ENCODE results near the gene LIPG.

LIPG gene

DNA sequence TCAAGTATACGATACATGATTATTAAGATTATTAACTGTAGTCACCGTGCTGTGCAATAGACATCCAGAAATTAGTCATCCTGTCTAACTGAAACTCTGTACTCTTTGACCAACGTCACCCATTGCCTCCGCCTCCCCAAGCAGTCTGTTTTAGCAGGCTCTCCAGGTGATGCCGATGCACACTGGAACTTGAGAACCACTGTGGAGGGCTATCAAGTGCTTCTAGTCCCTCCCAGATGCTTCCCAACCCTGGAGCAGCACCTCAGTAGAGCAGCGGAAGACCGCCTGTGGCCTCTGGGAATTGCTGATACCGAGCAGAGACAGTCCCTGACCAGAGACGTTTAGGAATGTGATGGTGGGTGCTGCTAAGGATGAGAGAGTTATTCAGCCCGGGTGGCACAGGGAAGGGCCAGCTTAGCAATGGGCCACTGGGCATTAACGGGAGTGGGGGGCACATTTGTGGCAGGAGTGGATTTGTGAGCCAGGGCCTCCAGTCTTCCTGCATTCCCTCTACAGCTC lies 50.7 kb downstream of the LIPG start:
- no peak for DNase-seq (ENCODE audit: low spot score)

DNA sequence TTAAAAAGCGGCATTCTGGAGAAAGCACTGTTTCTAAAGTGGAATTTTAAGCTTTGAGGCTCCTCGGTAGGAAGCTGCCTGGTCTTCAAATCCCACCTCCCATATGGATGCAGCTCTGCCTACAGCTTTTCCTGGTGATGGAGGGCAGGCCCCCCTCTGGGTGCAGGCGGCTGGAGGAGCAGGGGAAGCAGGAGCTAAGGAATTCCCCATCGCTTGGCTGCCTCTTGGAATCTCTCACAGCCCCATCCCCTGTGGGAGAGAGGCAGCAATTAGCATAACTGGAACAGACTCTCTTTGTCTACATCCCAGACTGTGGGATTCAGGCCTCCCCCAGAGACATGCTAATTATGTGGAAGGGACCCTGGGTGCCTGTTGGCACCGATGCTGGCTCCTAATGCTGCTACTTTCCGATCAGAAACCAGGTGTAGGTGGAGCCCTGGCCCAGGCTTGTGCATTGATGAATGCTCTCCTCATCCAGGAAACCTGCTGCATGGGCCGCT lies 51.3 kb downstream of the LIPG start:
- no peak for DNase-seq (ENCODE audit: low spot score)

DNA sequence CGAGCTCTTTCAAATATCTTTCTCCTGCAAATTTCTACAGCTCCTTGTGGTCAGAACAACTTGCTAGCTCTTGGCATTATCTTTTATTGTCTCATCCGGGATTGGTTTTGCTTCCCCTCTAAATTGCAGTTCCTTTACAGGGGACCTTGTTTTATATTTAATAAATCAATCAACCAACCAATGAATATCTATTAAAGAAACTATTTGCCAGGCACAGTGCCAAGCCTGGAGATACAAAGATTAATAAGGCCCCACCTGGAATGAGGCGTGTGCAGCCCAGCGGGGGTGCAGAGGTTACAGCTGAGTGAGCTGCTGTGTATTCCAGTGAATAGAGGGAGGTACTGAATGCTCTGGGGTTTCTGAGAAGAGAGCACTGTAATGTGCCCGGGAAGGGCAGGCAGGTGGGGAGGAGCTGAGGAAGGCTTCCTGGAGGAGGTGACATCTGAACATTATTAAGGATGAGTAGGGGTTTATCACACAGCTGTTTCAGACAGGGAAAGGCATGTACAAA lies 51.8 kb downstream of the LIPG start:
- DNase-seq (ENCODE audit: low spot score): no peak

DNA sequence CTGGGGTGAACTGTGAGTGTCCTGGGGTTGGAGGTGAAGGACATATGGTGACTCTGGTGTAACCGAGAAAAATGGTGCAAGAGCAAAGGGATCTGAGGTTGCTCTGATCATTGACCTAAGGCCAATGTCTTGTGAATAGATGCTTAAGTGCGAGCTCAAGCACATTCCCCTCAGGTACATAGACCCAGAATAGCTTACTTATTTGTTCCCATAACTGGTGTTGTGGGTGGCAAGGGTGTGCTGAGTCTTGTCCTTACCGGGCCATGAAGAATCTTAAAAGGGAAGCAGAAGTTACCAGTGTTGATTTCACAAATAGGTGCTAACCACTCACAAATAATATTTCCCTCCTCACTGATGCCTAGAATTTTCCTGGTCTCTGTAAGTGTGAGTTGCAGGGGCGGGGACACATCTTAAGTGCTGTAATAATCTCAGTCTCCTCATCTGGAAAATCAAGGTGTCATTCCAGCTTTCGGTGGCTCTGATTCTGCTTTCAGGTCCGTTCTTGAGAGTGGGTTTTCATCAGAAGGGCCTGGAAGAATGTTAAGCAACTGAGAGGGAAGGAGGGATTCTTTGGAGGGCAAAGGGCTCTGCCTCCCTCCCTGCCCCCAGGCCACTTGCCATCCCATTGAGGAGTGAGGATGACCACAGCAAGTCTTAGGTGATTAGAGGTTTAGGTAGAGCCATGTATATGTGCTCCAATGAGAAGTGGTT lies 54.9 kb downstream of the LIPG start:
- no peak for DNase-seq (ENCODE audit: low spot score)

DNA sequence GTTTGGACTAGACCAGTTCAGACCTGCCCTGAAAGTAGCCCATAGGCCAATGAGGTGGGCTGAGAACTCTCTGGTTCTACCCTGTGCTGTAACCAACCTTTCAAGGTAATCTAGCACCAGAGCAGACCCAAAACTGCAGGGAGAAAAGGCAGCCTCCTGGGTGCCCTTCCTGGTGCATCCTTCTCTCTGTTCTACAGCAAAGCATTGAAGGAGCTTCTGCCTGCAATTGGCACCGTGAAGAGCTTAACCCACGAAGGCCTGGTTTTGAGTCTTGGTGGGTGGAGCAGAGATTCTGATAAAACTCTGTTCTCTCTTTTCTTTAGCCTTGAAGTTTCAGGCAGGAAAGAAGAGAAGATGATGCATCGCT lies 55.5 kb downstream of the LIPG start:
- DNase-seq (ENCODE audit: low spot score): no peak

DNA sequence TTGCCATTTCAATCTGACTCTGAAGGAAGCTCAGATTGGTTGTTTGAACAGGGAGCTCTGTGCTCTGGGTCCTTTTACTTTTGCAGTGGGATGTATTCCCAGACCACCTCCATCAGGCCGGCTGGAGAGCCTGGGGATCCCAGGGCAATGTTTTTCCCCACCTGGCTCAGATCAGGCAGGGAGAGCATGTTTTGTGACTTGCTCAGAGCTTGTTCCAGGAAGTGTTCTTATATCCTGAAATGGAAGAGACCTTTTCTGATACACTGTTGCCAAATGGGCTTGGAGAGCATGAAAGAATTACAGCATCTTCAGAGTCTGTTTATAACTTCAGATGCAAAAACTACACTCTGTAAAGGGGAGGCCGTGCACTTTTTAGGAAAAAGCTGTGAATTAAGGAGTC lies 56.0 kb downstream of the LIPG start:
- DNase-seq (ENCODE audit: low spot score): no peak

DNA sequence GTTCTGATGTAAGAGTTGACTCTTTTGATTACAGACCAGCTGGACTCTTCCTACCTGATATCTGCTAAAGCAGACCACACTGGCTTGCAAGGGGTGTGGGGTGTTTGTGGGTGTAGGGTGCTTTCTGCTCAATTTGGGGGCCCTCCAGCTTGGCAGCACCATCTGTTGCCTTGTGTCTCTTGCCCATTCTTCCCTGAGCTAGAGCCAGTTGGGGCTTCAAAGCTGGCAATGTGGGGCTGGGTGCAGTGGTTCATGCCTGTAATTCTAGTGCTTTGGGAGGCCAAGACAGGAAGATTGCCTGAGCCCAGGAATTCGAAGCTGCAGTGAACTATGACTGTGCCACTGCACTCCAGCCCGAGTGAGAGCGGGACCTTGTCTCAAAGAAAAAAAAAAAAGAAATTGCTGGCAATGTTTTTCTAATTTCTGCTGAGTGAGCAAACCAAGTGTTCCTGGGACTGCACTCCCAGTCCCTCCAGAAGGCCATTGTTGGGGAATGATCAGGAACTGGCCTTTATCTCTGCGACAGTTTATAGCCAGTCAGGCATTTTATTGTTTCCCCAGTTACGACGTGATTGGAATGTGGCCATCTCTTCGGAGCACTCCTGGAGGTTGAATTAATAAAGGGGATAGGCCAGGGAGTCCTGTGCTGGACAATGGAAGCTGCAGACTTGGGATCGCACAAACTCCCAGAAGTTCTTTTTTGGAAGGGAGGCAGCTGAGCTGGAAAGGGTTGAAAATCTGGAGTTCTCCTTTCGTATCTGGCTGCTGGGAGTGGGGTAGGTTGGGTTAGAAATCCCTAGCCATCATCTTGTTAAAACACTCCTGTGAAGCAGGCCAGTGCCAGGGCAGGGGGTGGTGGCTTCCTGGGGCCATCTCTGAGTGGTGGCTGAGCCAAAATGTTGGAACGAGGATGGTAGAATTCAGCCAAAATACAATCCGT lies 57.2 kb downstream of the LIPG start:
- no peak for DNase-seq (ENCODE audit: low spot score)

DNA sequence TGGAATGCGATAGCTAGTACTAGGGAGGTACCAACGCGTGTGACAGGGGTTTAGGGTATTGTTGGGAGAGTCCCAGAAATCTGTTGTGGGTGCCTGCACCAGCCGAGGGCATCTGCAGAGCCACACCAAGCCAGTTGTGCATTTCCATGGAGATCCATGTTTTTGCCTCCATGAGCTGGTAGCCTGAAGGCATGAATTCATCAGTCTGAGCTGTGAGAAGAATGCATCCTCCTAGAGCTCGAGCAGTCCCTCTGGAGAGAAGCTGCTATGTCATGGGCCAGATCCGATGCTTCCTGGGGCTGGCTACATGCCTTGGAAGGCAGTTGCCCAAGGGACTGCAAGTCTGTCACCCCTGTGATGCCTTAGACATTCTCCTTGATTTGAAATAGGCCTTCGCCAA lies 57.9 kb downstream of the LIPG start:
- no peak for DNase-seq (ENCODE audit: low spot score)

DNA sequence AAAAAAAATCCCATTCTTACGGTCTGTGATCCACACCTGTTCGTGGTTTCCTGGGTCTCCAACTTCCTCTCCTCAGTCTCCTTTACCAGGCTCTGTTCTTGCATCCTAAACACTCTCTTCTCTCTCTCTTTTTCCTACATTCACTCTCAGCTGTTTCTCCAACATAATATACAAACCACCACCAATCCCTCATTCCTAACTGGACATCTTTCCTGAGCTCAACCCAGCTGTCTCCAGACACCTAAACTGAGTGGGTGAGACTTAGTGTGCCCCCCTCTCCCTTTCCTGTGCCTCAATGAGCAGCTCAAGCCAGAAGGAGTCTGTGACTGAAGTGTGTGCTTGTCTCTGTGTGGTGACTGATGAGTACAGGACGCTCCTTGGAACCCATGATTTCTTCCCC lies 59.4 kb downstream of the LIPG start:
- no peak for DNase-seq (ENCODE audit: low spot score)

DNA sequence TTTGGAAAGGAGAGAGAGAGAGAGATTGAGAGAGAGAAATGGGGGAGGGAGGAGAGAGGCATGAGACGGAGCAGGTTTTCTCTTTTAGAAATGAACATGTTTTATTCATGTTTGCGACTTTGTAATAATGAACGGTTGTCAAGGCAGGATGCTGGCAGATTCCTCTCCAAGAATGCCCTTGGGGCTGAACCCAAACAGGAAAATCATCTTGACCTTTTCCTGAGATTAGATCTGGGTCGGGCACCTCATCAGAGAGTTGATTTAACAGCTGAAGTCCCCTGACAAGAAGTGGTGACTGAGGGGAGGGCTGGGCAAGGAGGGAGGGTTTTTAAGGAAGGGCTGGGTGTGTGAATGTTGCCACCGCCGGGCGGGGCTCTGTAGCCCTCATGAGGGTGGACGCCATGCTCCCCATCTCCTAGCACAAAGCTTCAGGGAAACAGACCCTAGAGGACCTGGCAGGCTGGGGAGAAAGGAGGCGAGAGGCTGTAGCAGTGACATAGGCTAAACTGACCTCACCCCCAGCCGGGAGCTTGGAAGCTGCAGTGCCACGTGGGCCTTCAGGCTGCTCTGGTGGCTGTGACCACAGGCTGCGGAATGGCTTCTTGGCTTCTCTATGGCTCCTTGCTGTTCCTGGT lies 60.0 kb downstream of the LIPG start:
- DNase-seq (ENCODE audit: low spot score): no peak

DNA sequence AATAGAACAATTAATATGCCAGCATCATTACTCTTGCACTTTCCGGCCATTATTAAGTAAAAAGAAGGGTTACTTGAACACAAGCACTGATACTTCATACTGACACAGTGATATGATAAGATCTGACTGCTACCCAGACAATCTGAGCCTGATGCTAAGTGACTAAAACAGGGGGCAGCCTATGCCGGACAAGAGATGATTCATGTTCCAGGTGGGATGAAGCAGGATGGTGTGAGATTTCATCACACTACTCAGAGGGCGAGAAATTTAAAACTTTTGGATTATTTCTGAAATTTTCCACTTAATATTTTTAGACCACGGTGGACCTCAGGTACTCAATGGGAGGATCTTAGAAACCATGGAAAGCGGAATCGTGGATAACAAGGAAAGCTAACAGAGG lies 61.7 kb downstream of the LIPG start:
- no peak for DNase-seq (ENCODE audit: low spot score)

DNA sequence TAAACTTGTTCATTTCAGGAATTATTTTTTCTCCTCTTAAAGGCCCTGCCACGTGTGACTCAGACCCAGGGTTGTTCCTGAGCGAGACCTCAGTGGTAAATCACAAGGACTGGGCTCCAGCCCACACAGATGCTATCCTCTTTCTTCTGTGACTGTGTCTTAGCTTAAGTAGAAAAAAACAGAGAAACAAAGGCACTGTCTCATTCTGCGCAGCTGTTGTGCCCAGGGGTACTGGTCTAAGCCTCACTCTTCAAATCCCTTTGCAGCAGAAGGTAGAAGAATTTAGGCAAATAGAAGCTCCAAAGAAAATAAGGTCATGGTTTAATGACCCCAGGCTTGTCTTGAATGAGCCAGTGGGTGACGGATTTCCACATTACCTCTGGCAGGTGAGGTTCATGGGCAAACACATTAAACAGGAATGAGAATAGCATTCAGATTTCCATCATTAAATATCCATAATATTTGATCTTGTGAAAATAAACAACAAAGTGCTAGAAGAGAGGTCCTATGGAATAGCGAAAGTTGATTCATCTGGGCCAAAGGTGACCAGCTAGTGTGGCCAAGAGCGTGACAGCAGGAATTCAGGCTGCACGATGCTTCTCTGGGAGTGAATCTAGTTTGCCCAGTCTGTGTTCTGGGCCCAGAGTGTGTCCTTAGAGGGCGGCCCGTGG lies 63.3 kb downstream of the LIPG start:
- no peak for DNase-seq (ENCODE audit: low spot score)

DNA sequence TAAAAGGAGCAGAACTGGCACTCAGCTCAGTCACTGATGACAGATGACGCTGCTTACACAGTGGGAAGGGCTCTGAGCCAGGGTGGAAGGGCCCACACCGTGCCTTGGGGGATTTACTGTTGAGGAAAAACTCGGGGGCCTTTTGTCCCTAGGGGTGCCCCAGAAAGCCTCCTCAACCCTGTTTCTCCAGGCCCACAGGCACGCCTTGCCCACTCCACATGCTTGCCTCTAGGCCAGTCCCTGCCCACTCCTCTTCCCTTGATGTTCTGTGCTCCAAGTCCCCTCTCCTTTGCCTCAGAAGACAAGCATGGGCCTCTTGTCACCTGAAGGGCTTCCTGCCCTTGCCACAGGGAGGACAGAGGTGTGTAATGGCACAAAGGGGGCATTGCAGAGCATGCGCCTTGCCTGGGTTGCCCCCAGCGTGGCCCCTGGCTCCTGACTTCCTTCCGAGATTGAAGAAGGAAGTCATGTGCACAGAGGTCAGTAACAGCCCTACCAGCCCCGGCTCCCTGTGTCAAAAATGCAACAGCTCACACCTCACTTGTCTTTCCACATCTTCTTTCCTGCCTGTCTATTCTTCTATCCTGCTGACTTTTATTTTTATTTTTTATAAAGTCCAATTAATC lies 65.1 kb downstream of the LIPG start:
- DNase-seq (ENCODE audit: low spot score): no peak

DNA sequence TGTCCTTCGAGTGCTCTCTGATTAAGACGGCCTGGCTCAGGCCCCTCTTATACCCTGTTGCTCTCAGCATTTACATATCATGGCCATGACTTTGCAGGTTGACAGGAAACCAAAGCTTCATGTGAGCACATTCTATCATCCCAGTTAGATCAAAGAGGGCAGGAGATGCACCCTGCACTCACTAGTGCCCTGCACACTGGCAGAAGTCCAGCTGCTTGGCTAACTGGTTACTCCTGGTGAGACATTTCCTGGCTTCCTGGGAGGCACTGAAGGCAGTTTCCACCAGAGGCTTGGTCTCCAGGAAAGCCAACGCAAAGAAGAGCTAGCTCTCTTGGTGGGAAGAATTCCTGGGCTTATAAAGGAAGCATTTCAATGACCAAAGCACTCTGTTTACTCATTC lies 66.3 kb downstream of the LIPG start:
- DNase-seq (ENCODE audit: low spot score): no peak

DNA sequence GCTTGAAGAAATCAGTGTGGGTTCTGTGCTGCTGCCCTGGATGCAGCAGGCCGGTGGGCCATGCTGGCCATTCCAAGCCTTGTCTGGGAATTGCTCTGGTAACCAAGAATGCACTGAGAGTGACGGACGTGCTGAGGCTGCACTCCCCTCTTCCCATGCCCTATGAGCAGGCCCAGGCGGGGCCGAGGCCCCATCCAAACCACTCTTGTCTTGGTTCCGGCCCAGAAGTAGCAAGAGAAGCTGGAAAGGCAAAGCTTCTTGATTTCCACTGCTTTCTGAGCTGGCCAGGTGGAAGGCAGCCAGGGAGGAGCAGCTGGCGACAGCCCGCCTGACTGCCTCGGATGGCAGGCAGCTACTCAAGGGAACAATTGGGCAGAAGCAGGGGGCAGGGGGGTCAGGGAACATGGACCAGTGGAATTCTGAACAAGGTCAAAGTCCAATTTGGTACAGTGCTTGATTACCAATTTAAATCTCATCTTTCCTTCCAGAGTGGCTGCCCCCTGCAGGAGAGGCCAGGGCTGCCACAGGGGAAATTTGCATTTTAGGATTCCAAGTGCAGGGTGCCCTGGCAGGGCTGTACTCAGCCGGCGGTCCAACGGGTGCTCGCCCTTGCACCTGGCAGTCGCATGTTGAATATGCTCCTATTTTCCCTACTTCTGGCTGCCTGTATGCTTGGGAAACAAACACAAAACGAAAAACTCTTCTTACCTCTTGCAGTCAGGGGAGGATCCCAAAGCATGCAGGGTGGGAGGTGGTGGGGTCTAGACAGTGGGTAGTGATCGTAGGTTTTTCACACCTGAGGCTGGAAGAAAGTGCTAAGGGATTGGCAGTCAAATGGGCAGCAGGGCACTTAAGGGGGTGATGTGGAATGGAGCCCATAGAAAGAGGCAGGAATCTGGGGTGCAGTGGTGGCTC lies 67.3 kb downstream of the LIPG start:
- no peak for DNase-seq (ENCODE audit: low spot score)

DNA sequence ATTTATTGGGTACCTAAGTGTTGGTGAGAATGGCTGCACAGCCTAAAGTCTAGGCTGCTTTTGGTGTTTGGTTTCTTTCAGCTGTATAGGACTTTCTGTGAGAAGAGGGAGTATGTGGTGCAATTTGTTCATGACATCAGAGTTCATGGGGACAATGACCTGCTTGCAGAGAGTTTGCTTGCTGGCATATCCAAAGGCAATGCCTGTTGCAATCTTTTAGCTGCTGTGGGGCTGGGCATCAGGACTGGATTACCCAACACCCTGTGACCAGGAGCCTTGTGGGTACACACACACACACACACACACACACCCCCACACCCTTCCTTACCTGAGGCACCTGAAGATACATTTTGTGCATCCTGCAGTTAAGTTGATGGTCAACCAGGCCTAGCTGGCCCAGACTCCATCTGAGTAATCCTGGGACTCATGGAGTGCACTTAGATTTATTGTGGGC lies 68.4 kb downstream of the LIPG start:
- DNase-seq (ENCODE audit: low spot score): no peak

DNA sequence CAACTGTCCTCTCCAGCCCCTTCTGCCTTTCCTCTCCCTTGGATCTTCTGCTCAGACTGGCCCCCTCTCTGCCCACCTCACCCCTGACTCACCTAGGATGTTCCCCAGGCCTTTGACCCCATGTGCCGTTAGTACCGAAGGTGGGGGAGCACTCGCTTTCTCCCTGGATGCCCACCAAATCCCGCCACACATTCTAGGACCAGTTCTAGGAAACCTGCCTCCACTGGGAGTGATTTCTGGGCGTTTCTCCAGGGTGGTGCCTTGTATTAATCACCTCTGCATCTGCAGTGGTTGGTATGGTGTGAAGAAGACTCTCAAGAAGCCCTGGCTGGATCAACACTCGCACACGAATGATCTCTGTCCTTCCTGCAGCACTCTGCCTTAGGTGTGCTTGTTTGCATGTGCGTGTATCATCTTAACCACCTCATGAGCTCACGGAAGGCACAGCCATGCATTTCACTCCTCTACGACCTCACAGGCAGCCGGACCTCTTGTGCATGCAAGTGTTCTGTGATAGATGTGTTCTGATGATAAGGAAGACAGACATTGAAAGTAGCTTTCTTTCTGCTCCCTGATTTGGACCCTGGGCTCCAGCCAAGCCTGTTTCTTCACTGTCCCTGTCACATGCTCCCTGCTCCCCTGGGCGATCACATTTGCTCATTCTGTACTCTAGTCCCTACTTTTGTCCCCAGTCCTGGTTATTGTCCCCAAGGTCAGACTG lies 69.4 kb downstream of the LIPG start:
- DNase-seq (ENCODE audit: low spot score): no peak

DNA sequence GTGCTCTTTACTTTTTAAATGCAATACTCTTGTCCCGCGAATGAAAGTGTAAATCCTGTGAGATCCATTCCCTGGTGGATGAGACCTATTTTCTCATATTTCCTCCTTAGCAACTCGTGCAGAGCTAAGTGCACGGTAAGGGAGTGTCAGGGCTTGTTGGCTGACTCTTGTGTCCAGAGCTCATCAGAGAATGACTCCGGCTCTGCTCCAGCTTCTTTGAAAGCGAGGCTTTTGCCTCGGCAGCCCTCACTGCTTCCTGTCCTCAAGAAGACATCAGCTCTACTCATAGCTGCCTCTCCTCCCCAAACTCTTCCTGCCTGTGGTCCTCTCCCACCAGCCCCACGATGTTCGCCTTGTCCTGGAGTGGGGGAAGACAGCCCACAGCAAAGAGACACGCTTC lies 70.7 kb downstream of the LIPG start:
- DNase-seq (ENCODE audit: low spot score): no peak

DNA sequence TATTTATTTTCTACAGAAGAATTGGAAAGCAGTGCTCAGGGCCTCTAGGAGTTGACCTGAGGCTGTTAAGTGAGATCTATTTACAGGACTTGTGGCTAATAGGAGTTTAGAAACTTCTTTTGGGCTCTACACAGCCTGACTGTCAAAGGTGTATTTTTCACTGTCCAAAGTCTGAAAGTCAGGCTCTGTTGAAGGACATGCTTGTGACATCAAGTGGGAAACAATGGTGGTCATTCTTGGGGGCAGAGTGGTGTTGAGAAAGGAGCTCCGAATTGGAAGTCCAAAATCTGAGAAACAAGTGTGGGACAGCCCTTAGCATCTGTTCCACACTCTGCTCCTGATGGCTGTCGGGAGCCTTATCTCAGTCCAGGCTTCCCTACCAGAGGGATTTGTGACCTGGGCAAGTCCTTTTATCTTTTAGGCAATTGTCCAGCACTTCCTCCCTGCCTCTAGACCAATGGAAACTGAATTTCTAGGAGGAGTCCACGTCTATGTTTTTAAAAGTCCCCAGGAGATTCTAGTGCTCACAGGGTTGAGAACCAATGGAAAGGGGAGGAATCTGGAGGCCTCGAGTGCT lies 76.4 kb downstream of the LIPG start:
- no peak for DNase-seq (ENCODE audit: low spot score)

Measured in GM03348 (cell line).